Activated CD4-positive, alpha-beta T cell treated with anti-CD3 and anti-CD28 coated beads, Interleukin-2, amount 10 ng/mL, durations not matched to agents 7 days and 5 days (primary cell): ENCODE results near the gene OR52E6. TPM values are rescaled to one million over a fixed set of nuclear protein-coding genes. Genes with fewer than 3 reads are reported as not detected.

ENCODE experiments used
- CTCF ChIA-PET: fragments of 350-600 bp; sonication (Branson Sonifier 250); formaldehyde crosslinking; loops from one replicate; lab custom pipeline; 2021; ENCODE audit warnings: antibody characterized with exemption; lab: Charles Lee
- POLR2A ChIA-PET: fragments of 350-600 bp; sonication (Branson Sonifier 250); formaldehyde crosslinking; loops from one replicate; lab custom pipeline; 2021; ENCODE audit warnings: antibody characterized with exemption; lab: Charles Lee
- DNase-seq: peaks from one replicate; pipeline ENCODE4 v3.0.0-alpha.2; 2020
- H3K27ac Mint-ChIP-seq: one replicate; pipeline ENCODE4 v1.8.0; 2021; ENCODE audit warnings: mild to moderate bottlenecking, moderate library complexity, mixed read lengths
- H3K27me3 Mint-ChIP-seq: one replicate; pipeline ENCODE4 v1.8.0; 2021; ENCODE audit warnings: mixed read lengths
- H3K36me3 Mint-ChIP-seq: one replicate; pipeline ENCODE4 v1.8.0; 2021; ENCODE audit warnings: low read depth, mixed read lengths
- H3K4me1 Mint-ChIP-seq: one replicate; pipeline ENCODE4 v1.8.0; 2021; ENCODE audit warnings: mixed read lengths
- H3K4me3 Mint-ChIP-seq: one replicate; pipeline ENCODE4 v1.8.0; 2021; ENCODE audit warnings: mild to moderate bottlenecking, moderate library complexity, mixed read lengths
- H3K9me3 Mint-ChIP-seq: one replicate; pipeline ENCODE4 v1.8.0; 2021; ENCODE audit warnings: mixed read lengths
- total RNA-seq, 2 experiments: library from RNA; stranded (reverse); gene quantifications; one replicate each; pipeline ENCODE4 v1.2.3, GENCODE V29; 2021

Gene OR52E6
- not detected for total RNA-seq

GRCh38 chr11:5841797-5842196 is at the start of gene OR52E6:
TSS of gene OR52E6 (minus strand) at chr11:5841897. CDS start at chr11:5841897, 0 bp downstream.
- DNase-seq, result no peak
- H3K27me3 Mint-ChIP-seq, result peaks cover 6% of the 10 kb centered on the region
- no peak within 1 kb of the TSS for H3K27ac Mint-ChIP-seq
- H3K9me3 Mint-ChIP-seq, result no peaks in the 10 kb centered on the region
- ChIA-PET POLR2A (no interaction called here), CTCF (no interaction called here)
- H3K4me3 Mint-ChIP-seq, result no peak within 1 kb of the TSS
- no peaks in the 10 kb centered on the region for H3K36me3 Mint-ChIP-seq
- no peaks in the 10 kb centered on the region for H3K4me1 Mint-ChIP-seq

- H3K27ac Mint-ChIP-seq, result no peak overlapping the region
- ChIA-PET POLR2A (no interaction called here), CTCF (interaction anchor here (0.7 kb wide), 1 partner anchor 1254 kb away, joined by 3 read pairs; the partner anchor contains the start of gene OR51D1)
- no peak for DNase-seq
- no peaks in the 10 kb centered on the region for H3K9me3 Mint-ChIP-seq
- H3K27me3 Mint-ChIP-seq, result peaks cover 3% of the 10 kb centered on the region
- no peaks in the 10 kb centered on the region for H3K36me3 Mint-ChIP-seq
- no peaks in the 10 kb centered on the region for H3K4me1 Mint-ChIP-seq
- no peak overlapping the region for H3K4me3 Mint-ChIP-seq
Observed at GRCh38 chr11:5891216-5891800, 49.6 kb upstream of the OR52E6 start.

- DNase-seq, result no peak
- H3K9me3 Mint-ChIP-seq, result no peaks in the 10 kb centered on the region
- ChIA-PET POLR2A (no interaction called here), CTCF (no interaction called here)
- no peaks in the 10 kb centered on the region for H3K4me1 Mint-ChIP-seq
- H3K36me3 Mint-ChIP-seq, result no peaks in the 10 kb centered on the region
- peaks cover 3% of the 10 kb centered on the region for H3K27me3 Mint-ChIP-seq
- H3K4me3 Mint-ChIP-seq, result no peak overlapping the region
- H3K27ac Mint-ChIP-seq, result no peak overlapping the region
Observed at GRCh38 chr11:5887661-5888060, 46.0 kb upstream of the OR52E6 start.

- Mint-ChIP-seq H3K4me1 (no peaks in the 10 kb centered on the region), H3K36me3 (no peaks in the 10 kb centered on the region), H3K27ac (no peak overlapping the region), H3K4me3 (no peak overlapping the region), H3K27me3 (peaks cover 8% of the 10 kb centered on the region), H3K9me3 (no peaks in the 10 kb centered on the region)
- no peak for DNase-seq
- POLR2A ChIA-PET, result no interaction called here
- CTCF ChIA-PET, result no interaction called here
Observed at GRCh38 chr11:5887172-5887571, 45.5 kb upstream of the OR52E6 start.

GRCh38 chr11:5881756-5882155 is 40.1 kb upstream of the OR52E6 start:
- Mint-ChIP-seq H3K4me1 (no peaks in the 10 kb centered on the region), H3K27ac (no peak overlapping the region), H3K36me3 (no peaks in the 10 kb centered on the region), H3K27me3 (peaks cover 11% of the 10 kb centered on the region), H3K4me3 (no peak overlapping the region), H3K9me3 (no peaks in the 10 kb centered on the region)
- DNase-seq, result no peak
- POLR2A ChIA-PET, result no interaction called here
- CTCF ChIA-PET, result no interaction called here

- POLR2A ChIA-PET, result no interaction called here
Observed at GRCh38 chr11:5880329-5880728, 38.6 kb upstream of the OR52E6 start, which contains the start of gene OR52E4. TSS of gene OR52E4 (plus strand) at chr11:5880629. CDS start at chr11:5884293, 3,664 bp downstream.

GRCh38 chr11:5878564-5878963 is 36.9 kb upstream of the OR52E6 start:
- no peak for DNase-seq
- Mint-ChIP-seq H3K4me1 (no peaks in the 10 kb centered on the region), H3K36me3 (no peaks in the 10 kb centered on the region), H3K27me3 (peaks cover 11% of the 10 kb centered on the region), H3K27ac (no peak overlapping the region), H3K9me3 (no peaks in the 10 kb centered on the region), H3K4me3 (no peak overlapping the region)
- ChIA-PET POLR2A (no interaction called here), CTCF (no interaction called here)

More at GRCh38 chr11:5880329-5880728, 38.6 kb upstream of the OR52E6 start, which contains the start of gene OR52E4:
- Mint-ChIP-seq H3K36me3 (no peaks in the 10 kb centered on the region), H3K27ac (no peak within 1 kb of the TSS), H3K27me3 (peaks cover 11% of the 10 kb centered on the region), H3K4me1 (no peaks in the 10 kb centered on the region), H3K4me3 (no peak within 1 kb of the TSS), H3K9me3 (no peaks in the 10 kb centered on the region)
- DNase-seq, result no peak
- CTCF ChIA-PET, result no interaction called here

GRCh38 chr11:5865826-5866225 is 24.1 kb upstream of the OR52E6 start:
- no peaks in the 10 kb centered on the region for H3K9me3 Mint-ChIP-seq
- H3K27ac Mint-ChIP-seq, result no peak overlapping the region
- no peaks in the 10 kb centered on the region for H3K4me1 Mint-ChIP-seq
- DNase-seq, result no peak
- H3K4me3 Mint-ChIP-seq, result no peak overlapping the region
- H3K27me3 Mint-ChIP-seq, result peaks cover 10% of the 10 kb centered on the region
- H3K36me3 Mint-ChIP-seq, result no peaks in the 10 kb centered on the region
- POLR2A ChIA-PET, result no interaction called here
- CTCF ChIA-PET, result interaction anchor here (0.7 kb wide), 1 partner anchor 1261 kb away, joined by 3 read pairs; no protein-coding TSS in a partner anchor

- H3K36me3 Mint-ChIP-seq, result no peaks in the 10 kb centered on the region
- no peak for DNase-seq
- no peak within 1 kb of the TSS for H3K27ac Mint-ChIP-seq
- ChIA-PET CTCF (no interaction called here), POLR2A (no interaction called here)
- no peaks in the 10 kb centered on the region for H3K4me1 Mint-ChIP-seq
- no peak within 1 kb of the TSS for H3K4me3 Mint-ChIP-seq
- peaks cover 10% of the 10 kb centered on the region for H3K27me3 Mint-ChIP-seq
- H3K9me3 Mint-ChIP-seq, result no peaks in the 10 kb centered on the region
Observed at GRCh38 chr11:5857590-5857989, 15.9 kb upstream of the OR52E6 start, which contains the start of gene OR52E8. TSS of gene OR52E8 (minus strand) at chr11:5857690. CDS start at chr11:5857690, 0 bp downstream.

- POLR2A ChIA-PET, result no interaction called here
- H3K9me3 Mint-ChIP-seq, result no peaks in the 10 kb centered on the region
- H3K4me1 Mint-ChIP-seq, result no peaks in the 10 kb centered on the region
- DNase-seq, result no peak
- H3K4me3 Mint-ChIP-seq, result no peak overlapping the region
- no peak overlapping the region for H3K27ac Mint-ChIP-seq
- CTCF ChIA-PET, result no interaction called here
- peaks cover 10% of the 10 kb centered on the region for H3K27me3 Mint-ChIP-seq
- no peaks in the 10 kb centered on the region for H3K36me3 Mint-ChIP-seq
Observed at GRCh38 chr11:5851002-5851401, 9.3 kb upstream of the OR52E6 start.

GRCh38 chr11:5847711-5848110 is 6.0 kb upstream of the OR52E6 start:
- ChIA-PET POLR2A (no interaction called here), CTCF (no interaction called here)
- Mint-ChIP-seq H3K36me3 (no peaks in the 10 kb centered on the region), H3K27me3 (peaks cover 4% of the 10 kb centered on the region), H3K4me1 (no peaks in the 10 kb centered on the region), H3K4me3 (no peak overlapping the region), H3K9me3 (no peaks in the 10 kb centered on the region), H3K27ac (no peak overlapping the region)
- no peak for DNase-seq

GRCh38 chr11:5846701-5847100 is 5.0 kb upstream of the OR52E6 start:
- no peak for DNase-seq
- no peaks in the 10 kb centered on the region for H3K9me3 Mint-ChIP-seq
- H3K4me3 Mint-ChIP-seq, result no peak overlapping the region
- H3K36me3 Mint-ChIP-seq, result no peaks in the 10 kb centered on the region
- no peaks in the 10 kb centered on the region for H3K4me1 Mint-ChIP-seq
- H3K27me3 Mint-ChIP-seq, result peaks cover 4% of the 10 kb centered on the region
- H3K27ac Mint-ChIP-seq, result no peak overlapping the region
- CTCF ChIA-PET, result no interaction called here
- POLR2A ChIA-PET, result no interaction called here

GRCh38 chr11:5837695-5838094 is 4.0 kb downstream of the OR52E6 start:
- no peak for DNase-seq
- H3K27me3 Mint-ChIP-seq, result peaks cover 4% of the 10 kb centered on the region
- CTCF ChIA-PET, result no interaction called here

GRCh38 chr11:5833446-5833845 is 8.3 kb downstream of the OR52E6 start:
- Mint-ChIP-seq H3K27ac (no peak overlapping the region), H3K4me1 (no peaks in the 10 kb centered on the region), H3K4me3 (no peak overlapping the region), H3K27me3 (peaks cover 4% of the 10 kb centered on the region), H3K36me3 (no peaks in the 10 kb centered on the region), H3K9me3 (no peaks in the 10 kb centered on the region)
- CTCF ChIA-PET, result no interaction called here
- no peak for DNase-seq
- POLR2A ChIA-PET, result no interaction called here

More at GRCh38 chr11:5837695-5838094, 4.0 kb downstream of the OR52E6 start:
- H3K27ac Mint-ChIP-seq, result no peak overlapping the region
- no peaks in the 10 kb centered on the region for H3K36me3 Mint-ChIP-seq
- no peak overlapping the region for H3K4me3 Mint-ChIP-seq
- POLR2A ChIA-PET, result no interaction called here
- no peaks in the 10 kb centered on the region for H3K9me3 Mint-ChIP-seq
- H3K4me1 Mint-ChIP-seq, result no peaks in the 10 kb centered on the region
